Thymus (tissue), 14 donors: ENCODE results near the gene PSAP. TPM values are rescaled to one million over a fixed set of nuclear protein-coding genes. Genes with fewer than 3 reads are reported as not detected.
A peak's percentile ranks its signal among the peaks of the same experiment; 100 is the strongest.
"Not testable (repeated sequence)": the region's sequence is repeated elsewhere in the genome, so short reads cannot be mapped to it uniquely, and the experiment has no call there.

ENCODE experiments used
- DNase-seq, 9 donors: peaks; one replicate each; pipeline ENCODE4 v3.0.0-alpha.2; 2013; ENCODE audit warnings: low spot score in 9 of 9, low read depth in 6 of 9, missing footprints in 1 of 9
- H3K27ac ChIP-seq, 2 donors: one replicate each; pipeline ENCODE4 v1.5.1; 2013; ENCODE audit warnings: control low read depth in 1 of 2, low read depth in 1 of 2, low read length in 1 of 2, mild to moderate bottlenecking in 1 of 2, moderate library complexity in 1 of 2
- H3K27me3 ChIP-seq, 2 donors: one replicate each; pipeline ENCODE4 v1.5.1; 2013; ENCODE audit warnings: low read length in 1 of 2; ENCODE audit not compliant: control insufficient read depth in 2 of 2, insufficient read depth in 1 of 2
- H3K36me3 ChIP-seq, 2 donors: one replicate each; pipeline ENCODE4 v1.5.1; 2013; ENCODE audit warnings: low read length in 1 of 2, mild to moderate bottlenecking in 1 of 2, moderate library complexity in 1 of 2; ENCODE audit not compliant: control insufficient read depth in 2 of 2, insufficient read depth in 2 of 2
- H3K4me1 ChIP-seq, 2 donors: one replicate each; pipeline ENCODE4 v1.5.1; 2013; ENCODE audit warnings: low read length in 2 of 2; ENCODE audit not compliant: control insufficient read depth in 2 of 2, insufficient read depth in 2 of 2
- H3K4me3 ChIP-seq, 2 donors: one replicate each; pipeline ENCODE4 v1.5.1; 2013; ENCODE audit warnings: low read length in 2 of 2, control low read depth in 1 of 2, mild to moderate bottlenecking in 1 of 2
- H3K9me3 ChIP-seq, 2 donors: one replicate each; pipeline ENCODE4 v1.5.1; 2013; ENCODE audit warnings: low read length in 1 of 2, mild to moderate bottlenecking in 1 of 2; ENCODE audit not compliant: control insufficient read depth in 2 of 2, insufficient read depth in 1 of 2
- WGBS: extraction: QIAGEN DNeasy Blood & Tissue Kit; methylation state at CpG from one replicate; pipeline ENCODE4 v1.1.7; 2013; 5-methylcytosine and 5-hydroxymethylcytosine counted together
- long read RNA-seq, 10 donors: transcript quantifications; one replicate each; lab custom pipeline, GENCODE V29; 2026
- polyA plus RNA-seq: library from polyadenylated mRNA; stranded (reverse); fragments of 200-250 nt; gene quantifications from one replicate; pipeline ENCODE4 v1.2.3, GENCODE V29; 2013
- total RNA-seq: library from RNA; stranded (reverse); fragments of 120-200 nt; gene quantifications from one replicate; pipeline ENCODE4 v1.2.4, GENCODE V29; 2013
- donor health status: healthy.

PSAP gene
- 579 TPM for total RNA-seq
- polyA plus RNA-seq, result 613 TPM
- long read RNA-seq, donor 1, transcript PSAP-202 (14 exons, 2,872 nt), result major isoform, 11 of 17 reads
- long read RNA-seq, donor 1, partial matches to known transcripts, result 6 of 17 reads
- long read RNA-seq, donor 1, other reads (novel, unspliced or antisense), result 0 of 17 reads
- long read RNA-seq, donor 2, result 0 reads
- long read RNA-seq, donor 3, transcript PSAP-202 (14 exons, 2,872 nt), result major isoform, 199 of 495 reads
- long read RNA-seq, donor 3, partial matches to known transcripts, result 241 of 495 reads
- long read RNA-seq, donor 3, other reads (novel, unspliced or antisense), result 55 of 495 reads
- long read RNA-seq, donor 4, transcript PSAP-202 (14 exons, 2,872 nt), result major isoform, 69 of 137 reads
- long read RNA-seq, donor 4, partial matches to known transcripts, result 55 of 137 reads
- long read RNA-seq, donor 4, other reads (novel, unspliced or antisense), result 13 of 137 reads
- long read RNA-seq, donor 5, transcript PSAP-202 (14 exons, 2,872 nt), result major isoform, 196 of 599 reads
- long read RNA-seq, donor 5, partial matches to known transcripts, result 335 of 599 reads
- long read RNA-seq, donor 5, other reads (novel, unspliced or antisense), result 66 of 599 reads
- long read RNA-seq, donor 6, transcript PSAP-202 (14 exons, 2,872 nt), result major isoform, 152 of 247 reads
- long read RNA-seq, donor 6, partial matches to known transcripts, result 45 of 247 reads
- long read RNA-seq, donor 6, other reads (novel, unspliced or antisense), result 49 of 247 reads
- long read RNA-seq, donor 7, transcript PSAP-202 (14 exons, 2,872 nt), result major isoform, 211 of 350 reads
- long read RNA-seq, donor 7, partial matches to known transcripts, result 92 of 350 reads
- long read RNA-seq, donor 7, other reads (novel, unspliced or antisense), result 47 of 350 reads
- long read RNA-seq, donor 8, transcript PSAP-202 (14 exons, 2,872 nt), result major isoform, 69 of 338 reads
- long read RNA-seq, donor 8, partial matches to known transcripts, result 260 of 338 reads
- long read RNA-seq, donor 8, other reads (novel, unspliced or antisense), result 9 of 338 reads
- long read RNA-seq, donor 9, transcript PSAP-202 (14 exons, 2,872 nt), result major isoform, 102 of 173 reads
- long read RNA-seq, donor 9, partial matches to known transcripts, result 55 of 173 reads
- long read RNA-seq, donor 9, other reads (novel, unspliced or antisense), result 16 of 173 reads
- long read RNA-seq, donor 10, transcript PSAP-202 (14 exons, 2,872 nt), result major isoform, 102 of 228 reads
- long read RNA-seq, donor 10, partial matches to known transcripts, result 114 of 228 reads
- long read RNA-seq, donor 10, other reads (novel, unspliced or antisense), result 12 of 228 reads

GRCh38 chr10:71850743-71851464 is at the start of gene PSAP:
TSS of gene PSAP (minus strand) at chr10:71851251. CDS start at chr10:71851221, 30 bp downstream.
- H3K4me3 ChIP-seq, result peak within 1 kb of the TSS; percentile 97 to 100
- peak within 1 kb of the TSS; percentile 89 to 93 for H3K27ac ChIP-seq
- no peaks in the 10 kb centered on the region for H3K36me3 ChIP-seq
- DNase-seq, result peak; percentile 95 to 99 (median 97)
- no peaks in the 10 kb centered on the region for H3K27me3 ChIP-seq
- under 1% methylated on average over 49 of the region's 49 CpGs for WGBS
- H3K9me3 ChIP-seq, result peaks cover 0 to 5% of the 10 kb centered on the region in 2 donors
- H3K4me1 ChIP-seq, result peaks cover 39 to 56% of the 10 kb centered on the region in 2 donors

- 98% methylated on average over 14 of the region's 14 CpGs for WGBS
Measured at GRCh38 chr10:71900441-71901180, 49.6 kb upstream of the PSAP start.

GRCh38 chr10:71899665-71900412 is 48.8 kb upstream of the PSAP start:
- H3K9me3 ChIP-seq, result no peaks in the 10 kb centered on the region
- H3K27me3 ChIP-seq, result no peaks in the 10 kb centered on the region
- no peak overlapping the region for H3K4me3 ChIP-seq
- 86% methylated on average over 3 of the region's 3 CpGs for WGBS
- H3K4me1 ChIP-seq, result peaks cover 0 to 7% of the 10 kb centered on the region in 2 donors
- no peaks in the 10 kb centered on the region for H3K36me3 ChIP-seq
- DNase-seq, result no peak
- H3K27ac ChIP-seq, result no peak overlapping the region

More at GRCh38 chr10:71900441-71901180, 49.6 kb upstream of the PSAP start:
- Histone ChIP-seq H3K27ac (no peak overlapping the region), H3K27me3 (no peaks in the 10 kb centered on the region), H3K9me3 (peaks cover 0 to 4% of the 10 kb centered on the region in 2 donors), H3K4me3 (no peak overlapping the region), H3K36me3 (no peaks in the 10 kb centered on the region), H3K4me1 (peaks cover 0 to 7% of the 10 kb centered on the region in 2 donors)
- DNase-seq, result no peak

GRCh38 chr10:71898346-71898745 is 47.3 kb upstream of the PSAP start:
- H3K27ac ChIP-seq, H3K4me3 ChIP-seq, H3K9me3 ChIP-seq, H3K27me3 ChIP-seq, H3K36me3 ChIP-seq, DNase-seq: not testable (repeated sequence)
- H3K4me1 ChIP-seq, result peaks cover 4 to 16% of the 10 kb centered on the region in 2 donors
- WGBS, result 91% methylated on average over 5 of the region's 5 CpGs

GRCh38 chr10:71893920-71894319 is 42.9 kb upstream of the PSAP start:
- DNase-seq, result peak in 1 of 9 donors; percentile 45

GRCh38 chr10:71893258-71893815 is 42.3 kb upstream of the PSAP start:
- Histone ChIP-seq H3K27ac (no peak overlapping the region), H3K36me3 (no peaks in the 10 kb centered on the region), H3K9me3 (no peaks in the 10 kb centered on the region), H3K4me1 (peaks cover 13 to 50% of the 10 kb centered on the region in 2 donors), H3K4me3 (no peak overlapping the region), H3K27me3 (no peaks in the 10 kb centered on the region)
- DNase-seq, result no peak
- 87% methylated on average over 12 of the region's 12 CpGs for WGBS

More at GRCh38 chr10:71893920-71894319, 42.9 kb upstream of the PSAP start:
- WGBS, result 13% methylated on average over 8 of the region's 8 CpGs
- Histone ChIP-seq H3K27ac (no peak overlapping the region), H3K27me3 (no peaks in the 10 kb centered on the region), H3K36me3 (no peaks in the 10 kb centered on the region), H3K4me1 (peaks cover 13 to 50% of the 10 kb centered on the region in 2 donors), H3K9me3 (no peaks in the 10 kb centered on the region), H3K4me3 (no peak overlapping the region)

GRCh38 chr10:71891437-71891836 is 40.4 kb upstream of the PSAP start:
- peak overlapping the region in 1 of 2 donors; percentile 51 for H3K27ac ChIP-seq
- DNase-seq, result no peak
- WGBS, result 65% methylated on average over 7 of the region's 7 CpGs

More at GRCh38 chr10:71891437-71891836, 40.4 kb upstream of the PSAP start:
- H3K9me3 ChIP-seq, result no peaks in the 10 kb centered on the region
- H3K27me3 ChIP-seq, result no peaks in the 10 kb centered on the region
- H3K4me3 ChIP-seq, result no peak overlapping the region
- H3K4me1 ChIP-seq, result peaks cover 19 to 50% of the 10 kb centered on the region in 2 donors
- no peaks in the 10 kb centered on the region for H3K36me3 ChIP-seq
